H54 (cell line): ENCODE results near the gene WDR81.
"Not testable (repeated sequence)": the region's sequence is repeated elsewhere in the genome, so short reads cannot be mapped to it uniquely, and the experiment has no call there.

Experiments
- DNase-seq: peaks from one replicate; pipeline ENCODE4 v3.0.0; 2011; ENCODE audit warnings: low spot score, mixed read lengths; ENCODE audit not compliant: insufficient read length
- FAIRE-seq: peaks from 3 replicates; lab custom pipeline; 2011; peaks lifted over from hg19 to GRCh38; lab: Jason Lieb, UNC
- POLR2A ChIP-seq: IDR thresholded peaks from 2 replicates; pipeline ENCODE4 v1.6.1; 2011; ENCODE audit warnings: low read depth, mild to moderate bottlenecking, low read length

Gene WDR81

GRCh38 chr17:1765576-1765975 lies 41.1 kb downstream of the WDR81 start:
- TF ChIP-seq POLR2A: no peak
- no peak for DNase-seq
- no peak for FAIRE-seq

- FAIRE-seq (no peak), DNase-seq (no peak)
- no peak for TF ChIP-seq POLR2A
These were observed 42.1 kb downstream of the WDR81 start for GRCh38 chr17:1766382-1767135.

GRCh38 chr17:1767358-1767757 lies 42.9 kb downstream of the WDR81 start:
- TF ChIP-seq POLR2A: no peak
- DNase-seq (no peak), FAIRE-seq (no peak)

- no peak for TF ChIP-seq POLR2A
- no peak for FAIRE-seq
- DNase-seq: no peak
These were observed 45.4 kb downstream of the WDR81 start for GRCh38 chr17:1769822-1770477.

- DNase-seq, FAIRE-seq: not testable (repeated sequence)
These were observed 48.6 kb downstream of the WDR81 start for GRCh38 chr17:1773000-1773695.

GRCh38 chr17:1773696-1774181 lies 49.2 kb downstream of the WDR81 start:
- FAIRE-seq (no peak), DNase-seq (no peak)
- no peak for TF ChIP-seq POLR2A

GRCh38 chr17:1774390-1775176 lies 50.1 kb downstream of the WDR81 start:
- TF ChIP-seq POLR2A: no peak
- DNase-seq: no peak
- no peak for FAIRE-seq

GRCh38 chr17:1776328-1776727 lies 51.8 kb downstream of the WDR81 start:
- FAIRE-seq (no peak), DNase-seq (no peak)
- TF ChIP-seq POLR2A: no peak

- DNase-seq (no peak), FAIRE-seq (no peak)
- TF ChIP-seq POLR2A: no peak
These were observed 52.4 kb downstream of the WDR81 start for GRCh38 chr17:1776857-1777256.

- no peak for TF ChIP-seq POLR2A
- DNase-seq: peak; percentile 73
- peak; percentile 76 for FAIRE-seq
These were observed 55.1 kb downstream of the WDR81 start for GRCh38 chr17:1779571-1780131.

- DNase-seq (no peak), FAIRE-seq (no peak)
- TF ChIP-seq POLR2A: no peak
These were observed 57.7 kb downstream of the WDR81 start for GRCh38 chr17:1782171-1782567.

GRCh38 chr17:1783271-1783670 lies 58.8 kb downstream of the WDR81 start:
- no peak for FAIRE-seq
- TF ChIP-seq POLR2A: no peak
- no peak for DNase-seq
